CD8-positive, alpha-beta memory T cell (primary cell): Measurements from ENCODE around the gene MALAT1. TPM values are rescaled to one million over a fixed set of nuclear protein-coding genes. Genes with fewer than 3 reads are reported as not detected.
A peak's percentile ranks its signal among the peaks of the same experiment; 100 is the strongest.

ENCODE experiments used
- CTCF ChIA-PET: fragments of 350-600 bp; sonication (Branson Sonifier 250); formaldehyde crosslinking; loops from one replicate; lab custom pipeline; 2021; ENCODE audit warnings: antibody characterized with exemption; lab: Charles Lee
- POLR2A ChIA-PET: fragments of 350-600 bp; sonication (Branson Sonifier 250); formaldehyde crosslinking; loops from one replicate; lab custom pipeline; 2021; ENCODE audit warnings: antibody characterized with exemption; lab: Charles Lee
- DNase-seq, 5 donors: peaks; one replicate each; pipeline versions ENCODE4 v3.0.0 to v3.0.0-alpha.2; 2020 to 2022; ENCODE audit warnings: mixed read lengths in 1 of 5
- H3K27ac ChIP-seq: one replicate; pipeline ENCODE4 v1.7.0; 2013; ENCODE audit warnings: low read depth, mild to moderate bottlenecking, low read length, moderate library complexity
- H3K27me3 ChIP-seq: 2 replicates; pipeline ENCODE4 v1.7.0; 2013; ENCODE audit warnings: low read length, mild to moderate bottlenecking; ENCODE audit not compliant: insufficient read depth, poor library complexity, severe bottlenecking
- H3K36me3 ChIP-seq: 2 replicates; pipeline ENCODE4 v1.7.0; 2013; ENCODE audit warnings: mild to moderate bottlenecking, low read length, moderate library complexity; ENCODE audit not compliant: insufficient read depth
- H3K4me1 ChIP-seq: 2 replicates; pipeline ENCODE4 v1.7.0; 2013; ENCODE audit warnings: mild to moderate bottlenecking, low read length, moderate library complexity; ENCODE audit not compliant: insufficient read depth
- H3K4me3 ChIP-seq: 2 replicates; pipeline ENCODE4 v1.7.0; 2013; ENCODE audit warnings: mild to moderate bottlenecking, low read length
- H3K9me3 ChIP-seq: 2 replicates; pipeline ENCODE4 v1.7.0; 2013; ENCODE audit warnings: mild to moderate bottlenecking, low read length
- H3K27ac Mint-ChIP-seq, 8 donors: one replicate each; pipeline ENCODE4 v1.8.0; 2020 to 2021; ENCODE audit warnings: mixed read lengths in 8 of 8, mild to moderate bottlenecking in 6 of 8, inconsistent platforms in 3 of 8, moderate library complexity in 3 of 8
- H3K27me3 Mint-ChIP-seq, 2 donors: one replicate each; pipeline ENCODE4 v1.8.0; 2020 to 2021; ENCODE audit warnings: mixed read lengths in 2 of 2, mild to moderate bottlenecking in 1 of 2, moderate library complexity in 1 of 2
- H3K36me3 Mint-ChIP-seq, 3 donors: one replicate each; pipeline ENCODE4 v1.8.0; 2020 to 2021; ENCODE audit warnings: mixed read lengths in 3 of 3, inconsistent platforms in 1 of 3, mild to moderate bottlenecking in 1 of 3
- H3K4me1 Mint-ChIP-seq, 3 donors: one replicate each; pipeline ENCODE4 v1.8.0; 2020 to 2021; ENCODE audit warnings: mixed read lengths in 3 of 3, inconsistent platforms in 1 of 3, mild to moderate bottlenecking in 1 of 3
- H3K4me3 Mint-ChIP-seq, 7 donors: one replicate each; pipeline ENCODE4 v1.8.0; 2020 to 2021; ENCODE audit warnings: mixed read lengths in 7 of 7, mild to moderate bottlenecking in 6 of 7, moderate library complexity in 4 of 7, inconsistent platforms in 2 of 7
- H3K9me3 Mint-ChIP-seq, 5 donors: one replicate each; pipeline ENCODE4 v1.8.0; 2020 to 2022; ENCODE audit warnings: mixed read lengths in 5 of 5, mild to moderate bottlenecking in 3 of 5, moderate library complexity in 2 of 5, inconsistent platforms in 1 of 5
- polyA plus RNA-seq: library from polyadenylated mRNA; unstranded; fragments of 300-500 nt; fragmentation: Illumina TruSeq; gene quantifications from one replicate; pipeline ENCODE4 v1.2.3, GENCODE V29; 2021
- total RNA-seq, 2 experiments: library from RNA; stranded (reverse); gene quantifications; one replicate each; pipeline ENCODE4 v1.2.3, GENCODE V29; 2021

MALAT1 gene
- total and polyA plus RNA-seq, 3 experiments from 2014 or later = 2,529 to 4,912 (median 4,639) TPM

- Histone ChIP-seq H3K36me3 (no peaks in the 10 kb centered on the region), H3K27ac (peak overlapping the region; percentile 73), H3K4me1 (peaks cover 27% of the 10 kb centered on the region), H3K27me3 (no peaks in the 10 kb centered on the region), H3K4me3 (no peak overlapping the region), H3K9me3 (no peaks in the 10 kb centered on the region)
- peak overlapping the region in 4 of 8 donors; percentile 19 to 98 (median 86) for H3K27ac Mint-ChIP-seq
- no peaks in the 10 kb centered on the region for H3K9me3 Mint-ChIP-seq
- ChIA-PET CTCF (interaction anchor here (2.6 to 11.5 kb wide), 2 partner anchors 23 to 91 kb away, joined by 8 to 132 read pairs; partner anchors contain the start of gene MALAT1), POLR2A (interaction anchor here (0.6 to 4.1 kb wide), 4 partner anchors 25 to 52 kb away, joined by 3 to 151 read pairs (median 22); partner anchors contain the start of genes MALAT1 and NEAT1)
- H3K36me3 Mint-ChIP-seq = peaks cover 0 to 6% (median 0%) of the 10 kb centered on the region in 3 donors
- H3K27me3 Mint-ChIP-seq = no peaks in the 10 kb centered on the region
- no peak for DNase-seq
- H3K4me3 Mint-ChIP-seq = no peak overlapping the region
- H3K4me1 Mint-ChIP-seq = peaks cover 26 to 43% (median 27%) of the 10 kb centered on the region in 3 donors
Observed at GRCh38 chr11:65473278-65473860, 25.5 kb upstream of the MALAT1 start.

- peaks cover 0 to 6% (median 0%) of the 10 kb centered on the region in 3 donors for H3K36me3 Mint-ChIP-seq
Observed at GRCh38 chr11:65474864-65475263, 24.0 kb upstream of the MALAT1 start.

GRCh38 chr11:65476632-65477148 is 22.2 kb upstream of the MALAT1 start:
- H3K36me3 ChIP-seq = no peaks in the 10 kb centered on the region
- peaks cover 17 to 33% (median 20%) of the 10 kb centered on the region in 3 donors for H3K4me1 Mint-ChIP-seq
- H3K27ac Mint-ChIP-seq = peak overlapping the region; percentile 93 to 100 (median 98)
- H3K4me3 ChIP-seq = peak overlapping the region; percentile 86
- H3K9me3 ChIP-seq = no peaks in the 10 kb centered on the region
- peak overlapping the region; percentile 90 to 100 (median 97) for H3K4me3 Mint-ChIP-seq
- DNase-seq = peak in 1 of 5 donors; percentile 49
- H3K9me3 Mint-ChIP-seq = no peaks in the 10 kb centered on the region
- ChIA-PET CTCF (interaction anchor here (0.8 to 11.5 kb wide), 9 partner anchors 12 to 95 kb away, joined by 3 to 132 read pairs (median 5); partner anchors contain the start of gene MALAT1), POLR2A (interaction anchor here (1.0 to 7.1 kb wide), 9 partner anchors 22 to 62 kb away, joined by 4 to 171 read pairs (median 12); partner anchors contain the start of genes MALAT1 and NEAT1)
- H3K27me3 ChIP-seq = no peaks in the 10 kb centered on the region
- peaks cover 18% of the 10 kb centered on the region for H3K4me1 ChIP-seq
- H3K27me3 Mint-ChIP-seq = no peaks in the 10 kb centered on the region
- H3K36me3 Mint-ChIP-seq = peaks cover 0 to 6% (median 0%) of the 10 kb centered on the region in 3 donors
- peak overlapping the region; percentile 98 for H3K27ac ChIP-seq

More at GRCh38 chr11:65474864-65475263, 24.0 kb upstream of the MALAT1 start:
- no peaks in the 10 kb centered on the region for H3K36me3 ChIP-seq
- POLR2A ChIA-PET = interaction anchor here (7.1 kb wide), 1 partner anchor 23 kb away, joined by 171 read pairs; the partner anchor contains the start of gene MALAT1
- no peak for DNase-seq
- Mint-ChIP-seq H3K4me1 (peaks cover 25 to 44% (median 27%) of the 10 kb centered on the region in 3 donors), H3K27me3 (no peaks in the 10 kb centered on the region), H3K9me3 (no peaks in the 10 kb centered on the region), H3K4me3 (peak overlapping the region in 5 of 7 donors; percentile 26 to 80 (median 36)), H3K27ac (peak overlapping the region in 5 of 8 donors; percentile 63 to 90 (median 70))
- H3K27me3 ChIP-seq = no peaks in the 10 kb centered on the region
- CTCF ChIA-PET = interaction anchor here (1.1 to 11.5 kb wide), 3 partner anchors 21 to 305 kb away, joined by 3 to 132 read pairs (median 7); partner anchors contain the start of gene MALAT1
- H3K4me1 ChIP-seq = peaks cover 24% of the 10 kb centered on the region
- no peak overlapping the region for H3K4me3 ChIP-seq
- no peaks in the 10 kb centered on the region for H3K9me3 ChIP-seq
- H3K27ac ChIP-seq = no peak overlapping the region

GRCh38 chr11:65477149-65477965 is 21.5 kb upstream of the MALAT1 start:
- Histone ChIP-seq H3K4me1 (peaks cover 12% of the 10 kb centered on the region), H3K4me3 (peak overlapping the region; percentile 86), H3K27me3 (no peaks in the 10 kb centered on the region), H3K27ac (peak overlapping the region; percentile 98), H3K9me3 (no peaks in the 10 kb centered on the region), H3K36me3 (no peaks in the 10 kb centered on the region)
- H3K36me3 Mint-ChIP-seq = peaks cover 0 to 6% (median 0%) of the 10 kb centered on the region in 3 donors
- H3K9me3 Mint-ChIP-seq = no peaks in the 10 kb centered on the region
- peaks cover 12 to 27% (median 14%) of the 10 kb centered on the region in 3 donors for H3K4me1 Mint-ChIP-seq
- ChIA-PET CTCF (interaction anchor here (0.7 to 11.5 kb wide), 16 partner anchors 9 to 96 kb away, joined by 3 to 132 read pairs (median 4); partner anchors contain the start of genes MALAT1 and NEAT1), POLR2A (interaction anchor here (0.7 to 7.1 kb wide), 14 partner anchors 9 to 110 kb away, joined by 3 to 171 read pairs (median 8); partner anchors contain the start of genes MALAT1 and NEAT1)
- H3K27ac Mint-ChIP-seq = peak overlapping the region; percentile 96 to 100 (median 100)
- DNase-seq = peak; percentile 82 to 94 (median 86)
- H3K4me3 Mint-ChIP-seq = peak overlapping the region; percentile 90 to 100 (median 97)
- no peaks in the 10 kb centered on the region for H3K27me3 Mint-ChIP-seq

- Mint-ChIP-seq H3K27me3 (no peaks in the 10 kb centered on the region), H3K9me3 (no peaks in the 10 kb centered on the region), H3K4me3 (peak overlapping the region in 6 of 7 donors; percentile 32 to 56 (median 41)), H3K27ac (peak overlapping the region; percentile 63 to 96 (median 81)), H3K36me3 (peaks cover 0 to 6% (median 0%) of the 10 kb centered on the region in 3 donors), H3K4me1 (peaks cover 10 to 27% (median 13%) of the 10 kb centered on the region in 3 donors)
- no peak overlapping the region for H3K4me3 ChIP-seq
- H3K4me1 ChIP-seq = peaks cover 8% of the 10 kb centered on the region
- no peaks in the 10 kb centered on the region for H3K9me3 ChIP-seq
- ChIA-PET CTCF (interaction anchor here (0.7 to 11.5 kb wide), 13 partner anchors 8 to 149 kb away, joined by 3 to 132 read pairs (median 4); partner anchors contain the start of genes MALAT1 and NEAT1), POLR2A (interaction anchor here (1.0 to 7.1 kb wide), 7 partner anchors 8 to 61 kb away, joined by 3 to 171 read pairs (median 17); partner anchors contain the start of genes MALAT1 and NEAT1)
- no peaks in the 10 kb centered on the region for H3K36me3 ChIP-seq
- peak overlapping the region; percentile 98 for H3K27ac ChIP-seq
- H3K27me3 ChIP-seq = no peaks in the 10 kb centered on the region
- no peak for DNase-seq
Observed at GRCh38 chr11:65478388-65479183, 20.3 kb upstream of the MALAT1 start.

- Mint-ChIP-seq H3K27ac (peak overlapping the region in 7 of 8 donors; percentile 19 to 85 (median 69)), H3K36me3 (peaks cover 0 to 6% (median 0%) of the 10 kb centered on the region in 3 donors), H3K9me3 (no peaks in the 10 kb centered on the region), H3K4me1 (peaks cover 10 to 27% (median 13%) of the 10 kb centered on the region in 3 donors), H3K27me3 (no peaks in the 10 kb centered on the region), H3K4me3 (peak overlapping the region in 5 of 7 donors; percentile 10 to 66 (median 41))
- peak overlapping the region; percentile 98 for H3K27ac ChIP-seq
- CTCF ChIA-PET = interaction anchor here (1.2 to 11.5 kb wide), 8 partner anchors 11 to 150 kb away, joined by 3 to 132 read pairs (median 7); partner anchors contain the start of gene MALAT1
- H3K9me3 ChIP-seq = no peaks in the 10 kb centered on the region
- peaks cover 8% of the 10 kb centered on the region for H3K4me1 ChIP-seq
- POLR2A ChIA-PET = interaction anchor here (0.8 to 7.1 kb wide), 5 partner anchors 19 to 62 kb away, joined by 3 to 171 read pairs (median 4); partner anchors contain the start of gene MALAT1
- H3K36me3 ChIP-seq = no peaks in the 10 kb centered on the region
- DNase-seq = no peak
- H3K4me3 ChIP-seq = no peak overlapping the region
- H3K27me3 ChIP-seq = no peaks in the 10 kb centered on the region
Observed at GRCh38 chr11:65479184-65480145, 19.4 kb upstream of the MALAT1 start.
